C4-2B (cell line): Measurements from ENCODE around the gene PIH1D2.

Source experiments
- ZFX ChIP-seq: fragments of 450-650 bp; IDR thresholded peaks from 2 replicates; pipeline ENCODE4 v1.6.1; 2017
- TF ChIP-seq, protein P1 (sequence below): fragments of 450-650 bp; conservative IDR thresholded peaks from 2 replicates; pipeline ENCODE4 v1.5.1; 2017; ENCODE audit warnings: mild to moderate bottlenecking

DNA sequence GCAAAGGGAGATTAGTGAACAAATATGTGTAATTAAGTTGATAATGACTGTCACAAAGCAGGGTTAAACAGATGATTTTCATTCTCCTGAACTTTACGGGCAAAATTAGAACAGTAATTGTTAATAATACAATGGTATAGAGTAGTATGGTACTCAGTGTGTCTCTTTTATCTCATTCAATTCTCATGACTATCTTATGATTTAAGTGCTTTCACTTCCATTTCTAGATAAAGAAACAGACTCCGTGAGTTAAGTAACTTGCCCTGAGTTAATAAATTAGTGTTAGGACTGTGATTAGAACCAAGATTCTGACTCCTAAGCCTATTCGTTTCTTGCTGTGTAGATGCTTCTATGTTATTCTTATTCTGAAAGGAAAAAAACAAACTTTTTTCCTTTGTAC is 22.0 kb downstream of the PIH1D2 start:
- TF ChIP-seq, protein P1, sequence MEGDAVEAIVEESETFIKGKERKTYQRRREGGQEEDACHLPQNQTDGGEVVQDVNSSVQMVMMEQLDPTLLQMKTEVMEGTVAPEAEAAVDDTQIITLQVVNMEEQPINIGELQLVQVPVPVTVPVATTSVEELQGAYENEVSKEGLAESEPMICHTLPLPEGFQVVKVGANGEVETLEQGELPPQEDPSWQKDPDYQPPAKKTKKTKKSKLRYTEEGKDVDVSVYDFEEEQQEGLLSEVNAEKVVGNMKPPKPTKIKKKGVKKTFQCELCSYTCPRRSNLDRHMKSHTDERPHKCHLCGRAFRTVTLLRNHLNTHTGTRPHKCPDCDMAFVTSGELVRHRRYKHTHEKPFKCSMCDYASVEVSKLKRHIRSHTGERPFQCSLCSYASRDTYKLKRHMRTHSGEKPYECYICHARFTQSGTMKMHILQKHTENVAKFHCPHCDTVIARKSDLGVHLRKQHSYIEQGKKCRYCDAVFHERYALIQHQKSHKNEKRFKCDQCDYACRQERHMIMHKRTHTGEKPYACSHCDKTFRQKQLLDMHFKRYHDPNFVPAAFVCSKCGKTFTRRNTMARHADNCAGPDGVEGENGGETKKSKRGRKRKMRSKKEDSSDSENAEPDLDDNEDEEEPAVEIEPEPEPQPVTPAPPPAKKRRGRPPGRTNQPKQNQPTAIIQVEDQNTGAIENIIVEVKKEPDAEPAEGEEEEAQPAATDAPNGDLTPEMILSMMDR = no peak
- TF ChIP-seq ZFX = no peak
